Activated CD8-positive, alpha-beta T cell treated with anti-CD3 and anti-CD28 coated beads for 36 hours (primary cell): Measurements from ENCODE around the gene ST3GAL3. TPM values are rescaled to one million over a fixed set of nuclear protein-coding genes. Genes with fewer than 3 reads are reported as not detected.

Source experiments
- ATAC-seq: fragments of 200-7000 bp; cut with Tn5 transposase; one replicate; pipeline ENCODE4 v1.10.0; 2021; ENCODE audit warnings: mild to moderate bottlenecking, moderate library complexity
- CTCF ChIA-PET: fragments of 350-600 bp; sonication (Branson Sonifier 250); formaldehyde crosslinking; loops from one replicate; lab custom pipeline; 2021; ENCODE audit warnings: antibody characterized with exemption; lab: Charles Lee
- POLR2A ChIA-PET: fragments of 350-600 bp; sonication (Branson Sonifier 250); formaldehyde crosslinking; loops from one replicate; lab custom pipeline; 2021; ENCODE audit warnings: antibody characterized with exemption; lab: Charles Lee
- DNase-seq: peaks from one replicate; pipeline ENCODE4 v3.0.0-alpha.2; 2020
- H3K27ac Mint-ChIP-seq: one replicate; pipeline ENCODE4 v1.8.0; 2021; ENCODE audit warnings: mild to moderate bottlenecking, mixed read lengths
- H3K27me3 Mint-ChIP-seq: one replicate; pipeline ENCODE4 v1.8.0; 2021; ENCODE audit warnings: mixed read lengths
- H3K36me3 Mint-ChIP-seq: one replicate; pipeline ENCODE4 v1.8.0; 2021; ENCODE audit warnings: low read depth, mixed read lengths
- H3K4me1 Mint-ChIP-seq: one replicate; pipeline ENCODE4 v1.8.0; 2021; ENCODE audit warnings: low read depth, mixed read lengths
- H3K4me3 Mint-ChIP-seq: one replicate; pipeline ENCODE4 v1.8.0; 2021; ENCODE audit warnings: mild to moderate bottlenecking, moderate library complexity, mixed read lengths
- H3K9me3 Mint-ChIP-seq: one replicate; pipeline ENCODE4 v1.8.0; 2021; ENCODE audit warnings: mixed read lengths
- CTCF ChIP-seq: fragments of 200-600 bp; IDR thresholded peaks from one replicate; pipeline ENCODE4 v1.8.0; 2022; ENCODE audit warnings: antibody characterized with exemption, mild to moderate bottlenecking
- intact Hi-C: fragments of 100-400 bp; cut with micrococcal nuclease; formaldehyde crosslinking; loops from one replicate; pipeline ENCODE4 v1.10.0; 2022
- total RNA-seq, 2 experiments: library from RNA; stranded (reverse); gene quantifications; one replicate each; pipeline ENCODE4 v1.2.3, GENCODE V29; 2021

The ST3GAL3 gene
- total RNA-seq, 2 experiments from 2014 or later, result 14.5 to 20.0 TPM

DNA sequence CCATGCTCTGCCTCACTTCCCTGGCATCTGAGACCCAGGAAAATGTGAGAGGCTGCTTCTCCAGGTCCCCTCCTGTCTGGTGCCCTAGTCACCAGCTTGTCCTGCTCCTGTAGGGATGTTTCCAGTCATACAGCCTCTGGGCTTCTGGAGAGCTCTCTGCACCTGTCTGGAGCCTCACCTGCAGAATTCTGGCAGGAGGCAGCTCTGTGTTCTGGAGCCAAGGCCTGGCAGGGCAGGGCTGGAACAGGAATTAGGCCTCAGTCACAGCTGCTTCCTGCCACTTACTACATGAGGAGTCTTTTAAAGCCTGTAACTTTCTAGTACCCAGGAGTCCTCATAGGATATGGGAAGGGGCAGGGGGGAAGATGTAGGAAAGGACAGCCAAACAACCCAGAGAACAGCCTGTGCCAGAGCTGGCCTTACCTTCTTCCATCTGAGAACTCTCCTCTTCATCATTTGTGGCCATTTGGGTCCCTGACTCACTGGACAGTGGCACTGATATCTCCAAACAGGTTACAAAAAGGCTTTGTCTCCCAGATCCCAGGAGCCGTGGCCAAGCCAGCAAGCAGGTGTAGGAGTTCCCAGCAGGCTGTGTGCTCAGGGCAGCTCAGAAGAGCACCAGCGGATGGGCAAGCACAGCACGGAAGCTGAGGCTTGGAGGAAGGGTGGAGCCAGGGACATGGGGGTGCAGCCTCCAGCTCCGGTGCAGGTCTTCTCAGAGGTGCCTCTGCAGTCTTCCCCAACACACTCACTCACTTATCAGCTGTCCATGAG lies 194.9 kb downstream of the ST3GAL3 start:
- TF ChIP-seq CTCF, result no peak
- ChIA-PET CTCF (interaction anchor here (0.9 to 2.2 kb wide), 3 partner anchors 32 to 139 kb away, joined by 3 to 6 read pairs (median 3); partner anchors contain the start of gene ARTN), POLR2A (no interaction called here)
- no peak for ATAC-seq
- intact Hi-C loops, result no loop called here
- H3K36me3 Mint-ChIP-seq, result no peaks in the 10 kb centered on the region
- H3K27me3 Mint-ChIP-seq, result no peaks in the 10 kb centered on the region
- DNase-seq, result no peak
- H3K9me3 Mint-ChIP-seq, result no peaks in the 10 kb centered on the region
- H3K27ac Mint-ChIP-seq, result no peak overlapping the region
- H3K4me3 Mint-ChIP-seq, result no peak overlapping the region
- no peaks in the 10 kb centered on the region for H3K4me1 Mint-ChIP-seq

- Mint-ChIP-seq H3K4me3 (no peak overlapping the region), H3K36me3 (no peaks in the 10 kb centered on the region), H3K27ac (no peak overlapping the region), H3K27me3 (no peaks in the 10 kb centered on the region), H3K4me1 (no peaks in the 10 kb centered on the region), H3K9me3 (no peaks in the 10 kb centered on the region)
- intact Hi-C loops, result no loop called here
- no peak for TF ChIP-seq CTCF
- ChIA-PET CTCF (interaction anchor here (1.1 kb wide), 1 partner anchor 30 kb away, joined by 6 read pairs; no protein-coding TSS in a partner anchor), POLR2A (no interaction called here)
- ATAC-seq (no peak), DNase-seq (no peak)
Observed at GRCh38 chr1:43904660-43905551, 197.6 kb downstream of the ST3GAL3 start.

GRCh38 chr1:43908226-43908625 lies 200.9 kb downstream of the ST3GAL3 start:
- no peaks in the 10 kb centered on the region for H3K9me3 Mint-ChIP-seq
- H3K36me3 Mint-ChIP-seq, result no peaks in the 10 kb centered on the region
- no peaks in the 10 kb centered on the region for H3K27me3 Mint-ChIP-seq
- ChIA-PET POLR2A (interaction anchor here (0.7 kb wide), 1 partner anchor 116 kb away, joined by 3 read pairs; no protein-coding TSS in a partner anchor), CTCF (interaction anchor here (1.2 to 2.0 kb wide), 2 partner anchors 11 to 27 kb away, joined by 5 to 8 read pairs; no protein-coding TSS in a partner anchor)
- no peak for DNase-seq
- ATAC-seq, result no peak
- H3K4me3 Mint-ChIP-seq, result no peak overlapping the region
- no peak for TF ChIP-seq CTCF
- no peak overlapping the region for H3K27ac Mint-ChIP-seq
- intact Hi-C loops, result no loop called here
- no peaks in the 10 kb centered on the region for H3K4me1 Mint-ChIP-seq

DNA sequence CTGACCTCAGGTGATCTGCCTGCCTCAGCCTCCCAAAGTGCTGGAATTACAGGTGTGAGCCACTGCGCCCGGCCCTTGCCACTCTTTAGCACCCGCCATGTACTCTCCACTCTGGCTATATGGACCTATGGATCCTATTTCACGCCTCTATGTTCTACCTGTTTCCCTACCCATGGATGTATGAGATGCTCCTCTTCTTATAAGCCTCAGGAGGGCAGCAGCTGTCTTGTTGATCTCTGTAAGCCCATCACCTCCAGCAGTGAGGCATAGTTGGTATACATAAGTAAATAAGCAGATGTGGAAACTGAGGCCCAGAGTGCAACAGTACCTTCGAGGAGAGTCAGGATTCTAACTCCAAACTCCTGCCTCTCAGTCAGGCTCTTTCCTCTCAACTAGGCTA lies 201.5 kb downstream of the ST3GAL3 start:
- ATAC-seq (no peak), DNase-seq (no peak)
- H3K27me3 Mint-ChIP-seq, result no peaks in the 10 kb centered on the region
- CTCF ChIA-PET, result interaction anchor here (0.7 to 2.0 kb wide), 3 partner anchors 12 to 26 kb away, joined by 3 to 8 read pairs (median 5); no protein-coding TSS in a partner anchor
- no peak overlapping the region for H3K4me3 Mint-ChIP-seq
- POLR2A ChIA-PET, result no interaction called here
- H3K36me3 Mint-ChIP-seq, result no peaks in the 10 kb centered on the region
- no peaks in the 10 kb centered on the region for H3K4me1 Mint-ChIP-seq
- H3K27ac Mint-ChIP-seq, result no peak overlapping the region
- no peaks in the 10 kb centered on the region for H3K9me3 Mint-ChIP-seq
- intact Hi-C loops, result no loop called here
- TF ChIP-seq CTCF, result no peak
